IgD-negative memory B cell (primary cell): ENCODE data around the gene KLF3. TPM values are rescaled to one million over a fixed set of nuclear protein-coding genes. Genes with fewer than 3 reads are reported as not detected.
A peak's percentile ranks its signal among the peaks of the same experiment; 100 is the strongest.

Source experiments
- H3K27ac Mint-ChIP-seq, 3 donors: one replicate each; pipeline ENCODE4 v1.8.0; 2020 to 2022; ENCODE audit warnings: mild to moderate bottlenecking in 3 of 3, mixed read lengths in 3 of 3, moderate library complexity in 1 of 3
- H3K27me3 Mint-ChIP-seq: one replicate; pipeline ENCODE4 v1.8.0; 2021; ENCODE audit warnings: mixed read lengths
- H3K36me3 Mint-ChIP-seq: one replicate; pipeline ENCODE4 v1.8.0; 2020; ENCODE audit warnings: mild to moderate bottlenecking, mixed read lengths
- H3K4me1 Mint-ChIP-seq, 3 donors: one replicate each; pipeline ENCODE4 v1.8.0; 2020 to 2022; ENCODE audit warnings: mixed read lengths in 3 of 3, mild to moderate bottlenecking in 1 of 3
- H3K4me3 Mint-ChIP-seq, 4 donors: one replicate each; pipeline ENCODE4 v1.8.0; 2020 to 2022; ENCODE audit warnings: mild to moderate bottlenecking in 4 of 4, mixed read lengths in 4 of 4, moderate library complexity in 3 of 4
- H3K9me3 Mint-ChIP-seq, 3 donors: one replicate each; pipeline ENCODE4 v1.8.0; 2020 to 2021; ENCODE audit warnings: mixed read lengths in 3 of 3, mild to moderate bottlenecking in 1 of 3
- polyA plus RNA-seq: library from polyadenylated mRNA; unstranded; fragments of 300-500 nt; fragmentation: Illumina TruSeq; gene quantifications from one replicate; pipeline ENCODE4 v1.2.3, GENCODE V29; 2021

KLF3 gene
- polyA plus RNA-seq, 1 donor from 2014 or later: 25.1 TPM

DNA sequence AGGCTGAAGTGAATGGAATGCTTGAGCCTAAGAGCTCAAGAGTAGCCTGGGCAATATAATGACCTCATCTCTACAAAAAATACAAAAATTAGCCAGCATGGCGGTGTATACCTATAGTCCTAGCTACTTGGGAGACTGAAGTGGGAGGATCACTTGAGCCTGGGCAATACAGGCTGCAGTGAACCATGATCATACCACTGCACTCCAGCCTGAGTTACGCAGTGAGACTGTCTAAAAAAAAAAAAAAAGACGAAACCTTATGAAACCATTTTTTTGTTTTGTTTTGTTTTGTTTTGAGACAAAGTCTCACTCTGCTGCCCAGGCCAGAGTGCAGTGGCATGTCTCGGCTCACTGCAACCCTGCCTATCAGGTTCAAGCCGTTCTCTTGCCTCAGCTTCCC, 81.9 kb downstream of the KLF3 start:
- Mint-ChIP-seq H3K9me3 (peaks cover 7 to 19% (median 12%) of the 10 kb centered on the region in 3 donors), H3K36me3 (peaks cover 7% of the 10 kb centered on the region), H3K27me3 (no peaks in the 10 kb centered on the region), H3K4me3 (no peak overlapping the region), H3K27ac (no peak overlapping the region), H3K4me1 (peaks cover 7% of the 10 kb centered on the region in 3 donors)

DNA sequence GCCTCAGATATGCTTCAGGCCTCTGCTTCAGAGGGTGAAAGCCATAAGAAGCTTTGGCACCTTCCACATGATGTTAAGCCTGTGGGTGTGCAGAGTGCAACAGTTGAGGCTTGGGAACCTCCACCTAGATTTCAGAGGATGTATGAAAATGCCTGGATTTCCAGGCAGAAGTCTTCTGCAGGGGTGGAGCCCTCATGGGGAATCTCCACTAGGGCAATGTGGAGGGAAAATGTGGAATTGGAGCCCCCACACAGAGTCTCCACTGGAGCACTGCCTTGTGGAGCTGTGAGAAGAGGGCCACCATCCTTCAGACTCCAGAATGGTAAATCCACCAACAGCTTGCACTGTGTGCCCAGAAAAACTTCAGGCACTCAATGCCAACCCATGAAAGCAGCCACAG, 83.6 kb downstream of the KLF3 start:
- Mint-ChIP-seq H3K4me3 (peak overlapping the region in 1 of 4 donors; percentile 29), H3K27me3 (no peaks in the 10 kb centered on the region), H3K9me3 (peaks cover 7 to 19% (median 12%) of the 10 kb centered on the region in 3 donors), H3K36me3 (peaks cover 7% of the 10 kb centered on the region), H3K4me1 (peaks cover 14 to 18% (median 15%) of the 10 kb centered on the region in 3 donors), H3K27ac (no peak overlapping the region)

DNA sequence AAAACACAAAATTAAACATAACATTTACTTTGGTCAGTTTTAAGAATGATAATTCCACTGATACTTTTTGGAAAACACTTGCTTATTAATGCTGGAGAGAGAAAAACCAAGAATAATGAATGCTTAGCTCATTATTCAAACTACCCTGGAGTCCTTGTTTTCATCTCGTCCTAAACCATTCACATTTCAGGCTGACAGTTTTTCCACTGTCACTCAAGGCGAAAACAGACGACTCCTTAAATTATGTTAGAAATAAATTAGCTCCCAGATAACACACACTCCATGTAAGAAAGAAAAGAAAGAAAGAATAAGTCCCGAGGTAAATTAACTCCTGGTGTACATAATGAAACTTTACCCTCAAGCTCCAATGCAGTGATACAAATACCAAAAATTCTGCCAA, 85.3 kb downstream of the KLF3 start:
- peaks cover 7 to 19% (median 12%) of the 10 kb centered on the region in 3 donors for H3K9me3 Mint-ChIP-seq
- H3K4me1 Mint-ChIP-seq: peaks cover 7 to 11% (median 8%) of the 10 kb centered on the region in 3 donors
- no peaks in the 10 kb centered on the region for H3K27me3 Mint-ChIP-seq

More for the DNA sequence above, 85.3 kb downstream of the KLF3 start:
- no peak overlapping the region for H3K27ac Mint-ChIP-seq
- peaks cover 7% of the 10 kb centered on the region for H3K36me3 Mint-ChIP-seq
- no peak overlapping the region for H3K4me3 Mint-ChIP-seq

Other genes starting within 250 kb of the KLF3 start
- 183 TPM for gene TLR10, start 118.8 kb downstream of the KLF3 start, polyA plus RNA-seq
- gene TLR1, start 140.6 kb downstream of the KLF3 start, polyA plus RNA-seq: 33.2 TPM
- gene TLR6, start 192.6 kb downstream of the KLF3 start, polyA plus RNA-seq: 13.6 TPM
- gene FAM114A1, start 203.6 kb downstream of the KLF3 start, polyA plus RNA-seq: 0.79 TPM